ENCODE measurements around the gene TBC1D3L. TPM values are rescaled to one million over a fixed set of nuclear protein-coding genes. Genes with fewer than 3 reads are reported as not detected.
"Not testable (repeated sequence)": the region's sequence is repeated elsewhere in the genome, so short reads cannot be mapped to it uniquely, and the experiment has no call there.

Gene TBC1D3L
- 10 to 100 TPM in 2 of 3 donors, 1 to 10 TPM in 1; 9.6 to 14.4 (median 11.6) TPM for polyA plus RNA-seq (ENCODE audit: insufficient read length in 3 of 3)

GRCh38 chr17:37988960-37989359 lies at the start of gene TBC1D3L:
Gene TBC1D3L, minus strand, starts transcription at chr17:37989060. Its CDS starts 1,540 bp downstream, at chr17:37987520.
- not testable (repeated sequence) for DNase-seq (ENCODE audit: low read depth in 3 of 3, low spot score in 2 of 3)

GRCh38 chr17:38003676-38004075 lies 14.8 kb upstream of the TBC1D3L start, which contains the start of gene TBC1D3D:
Gene TBC1D3D, plus strand, starts transcription at chr17:38003976. Its CDS starts 1,585 bp downstream, at chr17:38005561.
- DNase-seq (ENCODE audit: low read depth in 3 of 3, low spot score in 2 of 3), result not testable (repeated sequence)

Other genes starting within 250 kb of the TBC1D3L start
- gene HNF1B, start 244.0 kb downstream of the TBC1D3L start, polyA plus RNA-seq (ENCODE audit: insufficient read length in 3 of 3), result 100 to 1,000 TPM; 110 to 113 (median 112) TPM
- gene TBC1D3K, start 64.6 kb downstream of the TBC1D3L start, polyA plus RNA-seq (ENCODE audit: insufficient read length in 3 of 3), result 1 to 10 TPM in 1 of 3 donors, not detected in 2; 1.7 TPM
- gene TBC1D3D, start 14.9 kb upstream of the TBC1D3L start, polyA plus RNA-seq (ENCODE audit: insufficient read length in 3 of 3), result under 1 TPM in 1 of 3 donors, not detected in 2; 0.07 TPM
- gene TBC1D3C, start 79.6 kb upstream of the TBC1D3L start, polyA plus RNA-seq (ENCODE audit: insufficient read length in 3 of 3), result under 1 TPM in 1 of 3 donors, not detected in 2; 0.24 TPM
- not detected for gene TBC1D3E, start 138.9 kb upstream of the TBC1D3L start, polyA plus RNA-seq (ENCODE audit: insufficient read length in 3 of 3)
- 1 to 10 TPM in 1 of 3 donors, not detected in 2; 3.5 TPM for gene TBC1D3, start 203.5 kb upstream of the TBC1D3L start, polyA plus RNA-seq (ENCODE audit: insufficient read length in 3 of 3)

Measured in right renal cortex interstitium (tissue), 3 donors.